G401 (cell line): ENCODE measurements around the gene FDPS. TPM values are rescaled to one million over a fixed set of nuclear protein-coding genes. Genes with fewer than 3 reads are reported as not detected.
"Not testable (repeated sequence)": the region's sequence is repeated elsewhere in the genome, so short reads cannot be mapped to it uniquely, and the experiment has no call there.

Experiments
- DNase-seq: peaks from one replicate; pipeline ENCODE4 v3.0.0-alpha.2; 2015; ENCODE audit warnings: low spot score
- in situ Hi-C: cut with HindIII; loops from 2 replicates; pipeline ENCODE4 v1.10.0; 2016; ENCODE audit warnings: low sequenced_read_pairs, mixed read lengths
- total RNA-seq: library from RNA; depleted of rRNA; stranded (reverse); fragments of >200 nt; shearing (Covaris generic); gene quantifications from 2 replicates; pipeline ENCODE4 v1.2.3, GENCODE V29; 2014; rRNA removed

FDPS gene
- total RNA-seq, 1 experiment from 2014 or later, result 361 TPM

DNA sequence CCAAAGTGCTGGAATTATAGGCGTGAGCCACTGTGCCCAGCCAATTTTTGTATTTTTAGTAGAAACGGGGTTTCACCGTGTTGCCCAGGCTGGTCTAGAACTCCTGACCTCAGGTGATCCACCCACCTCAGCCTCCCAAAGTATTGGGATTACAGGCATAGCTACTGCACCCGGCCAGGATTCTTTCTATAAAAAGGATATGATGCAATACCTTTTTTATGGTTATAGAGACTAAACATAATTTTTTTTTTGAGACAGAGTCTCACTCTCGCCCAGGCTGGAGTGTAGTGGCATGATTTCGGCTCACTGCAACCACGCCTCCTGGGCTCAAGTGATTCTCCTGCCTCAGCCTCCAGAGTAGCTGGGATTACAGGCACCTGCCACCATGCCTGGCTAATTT, 20.2 kb downstream of the FDPS start:
- in situ Hi-C loops, DNase-seq: not testable (repeated sequence)

DNA sequence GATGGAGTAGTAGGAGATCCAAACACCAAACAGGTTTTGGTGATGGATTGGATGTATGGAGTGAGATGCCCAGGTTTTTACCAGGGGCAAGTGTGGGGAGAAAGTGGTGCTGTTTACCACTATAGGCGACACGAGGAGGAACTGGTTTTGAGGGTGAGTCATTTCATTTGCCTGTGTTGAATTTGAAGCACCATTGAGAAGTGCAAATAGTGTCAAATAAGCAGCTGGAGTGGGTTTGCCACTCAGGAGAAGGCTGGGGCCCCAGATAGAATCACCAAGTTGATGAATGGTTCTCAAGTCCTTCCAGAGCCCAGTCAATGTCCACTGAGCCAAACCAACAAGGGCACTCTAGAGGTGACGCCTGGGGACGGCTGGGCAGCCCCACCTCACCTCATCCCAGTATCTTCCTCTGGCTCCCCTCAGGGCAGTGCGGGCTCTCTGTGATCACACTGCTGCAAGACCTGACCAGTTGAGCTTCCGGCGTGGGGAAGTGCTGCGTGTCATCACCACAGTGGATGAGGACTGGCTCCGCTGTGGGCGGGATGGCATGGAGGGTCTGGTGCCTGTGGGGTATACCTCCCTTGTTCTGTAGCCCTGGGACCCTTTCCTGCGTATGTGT, 21.4 kb downstream of the FDPS start:
- DNase-seq, result no peak
- in situ Hi-C loops, result no loop called here

DNA sequence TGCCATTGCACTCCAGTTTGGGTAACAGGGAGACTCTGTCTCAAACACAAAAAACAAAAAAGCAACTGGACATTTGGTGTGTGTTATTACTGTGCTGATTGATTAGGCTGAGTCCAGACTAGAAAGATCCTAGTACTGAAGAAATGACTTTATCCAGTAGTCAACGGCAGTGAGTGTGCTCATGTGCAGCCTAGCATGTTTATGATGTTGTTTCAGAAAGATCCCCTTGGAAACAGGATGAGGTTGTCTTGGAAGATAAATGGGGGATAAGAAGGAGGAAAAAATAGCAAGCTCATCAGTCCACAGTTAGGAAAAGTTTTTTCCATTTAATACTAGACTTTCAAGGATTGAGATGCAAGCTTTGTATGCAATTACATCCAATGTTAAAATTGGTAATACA, 26.3 kb downstream of the FDPS start:
- in situ Hi-C loops, result no loop called here
- DNase-seq, result no peak

DNA sequence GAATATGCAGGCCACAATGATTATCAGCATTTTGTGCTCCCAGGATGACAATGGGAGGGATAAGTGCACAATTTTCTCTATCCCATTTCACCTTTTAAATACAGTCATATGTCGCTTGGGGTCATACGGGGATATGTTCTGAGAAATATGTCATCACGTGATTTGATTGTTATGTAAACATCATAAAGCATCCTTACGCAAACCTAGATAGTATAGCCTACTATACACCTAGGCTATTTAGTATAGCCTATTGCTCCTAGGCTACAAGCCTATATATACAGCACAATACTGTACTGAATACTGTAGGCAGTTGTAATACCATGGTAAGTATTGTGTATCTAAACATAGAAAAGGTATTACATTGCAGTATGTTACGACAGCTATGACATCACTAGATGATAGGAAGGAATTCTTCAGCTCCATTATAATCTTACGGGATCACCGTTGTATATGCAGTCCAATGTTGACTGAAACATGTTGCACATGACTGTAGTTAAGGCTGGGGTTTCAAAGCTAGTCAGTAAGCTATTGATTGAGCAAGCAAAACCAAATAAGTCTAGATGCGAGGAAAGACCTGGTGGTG, 30.9 kb downstream of the FDPS start:
- in situ Hi-C loops, result no loop called here
- no peak for DNase-seq

DNA sequence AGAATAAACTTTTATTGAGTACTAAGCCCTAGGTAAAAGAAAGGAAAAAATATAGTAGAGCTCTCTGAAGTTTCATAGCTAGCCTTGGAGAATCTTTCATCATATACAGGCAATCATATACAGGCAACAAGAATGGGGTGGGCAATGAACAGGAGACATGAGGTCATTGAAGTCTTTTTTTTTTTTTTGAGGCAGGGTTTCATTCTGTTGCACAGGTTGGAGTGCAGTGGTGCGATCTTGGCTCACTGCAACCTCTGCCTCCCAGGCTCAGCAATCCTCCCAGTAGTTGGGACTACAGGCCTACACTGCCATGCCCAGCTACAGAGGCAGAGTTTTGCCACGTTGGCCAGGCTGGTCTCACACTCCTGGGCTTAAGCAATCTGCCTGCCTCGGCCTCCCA, 34.2 kb downstream of the FDPS start:
- in situ Hi-C loops, result no loop called here
- DNase-seq, result no peak

DNA sequence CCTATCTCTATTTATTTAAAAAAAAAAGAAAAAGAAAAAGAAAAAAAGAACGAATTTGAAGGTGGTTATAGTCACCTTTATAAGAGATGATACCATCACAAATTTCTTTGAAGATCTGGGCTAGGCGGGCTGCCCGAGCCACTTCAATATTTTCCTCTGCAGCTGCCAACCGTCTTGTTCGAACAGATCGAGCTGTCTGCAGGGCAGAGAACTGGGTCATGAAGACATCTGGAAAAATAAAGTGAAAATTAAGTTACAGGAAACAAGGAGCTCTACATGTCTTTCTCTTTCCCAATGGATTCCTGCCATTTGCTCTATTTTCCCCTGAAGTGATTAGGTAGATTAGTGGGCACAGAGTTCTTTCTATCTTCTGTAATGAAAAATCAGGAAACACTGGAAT, 44.0 kb downstream of the FDPS start:
- no peak for DNase-seq
- in situ Hi-C loops, result no loop called here

DNA sequence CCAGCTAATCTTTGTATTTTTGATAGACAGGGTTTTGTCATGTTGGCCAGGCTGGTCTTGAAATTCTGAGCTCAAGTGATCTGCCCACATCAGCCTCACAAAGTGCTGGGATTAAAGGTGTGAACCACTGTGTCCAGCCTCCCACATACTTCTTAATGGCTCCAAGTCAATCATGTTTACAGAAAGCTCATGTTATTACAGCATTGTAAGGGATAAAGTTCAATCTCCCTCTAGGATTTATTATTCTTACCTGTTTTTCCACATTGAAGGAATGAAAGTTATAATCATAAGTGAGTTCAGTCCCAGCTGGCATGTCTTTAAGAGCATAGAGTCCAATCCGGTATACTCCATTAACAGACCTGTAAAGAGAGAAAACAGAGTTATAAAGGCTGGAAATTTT, 51.4 kb downstream of the FDPS start:
- DNase-seq, result no peak
- in situ Hi-C loops, result no loop called here

Other genes starting within 250 kb of the FDPS start
- gene EFNA4, start 245.1 kb upstream of the FDPS start, total RNA-seq, result 14.0 and 26.2 TPM in 2 replicates
- gene EFNA3, start 230.0 kb upstream of the FDPS start, total RNA-seq, result 3.3 and 5.1 TPM in 2 replicates
- gene EFNA1, start 181.0 kb upstream of the FDPS start, total RNA-seq, result 2.8 and 5.3 TPM in 2 replicates
- 15.9 and 19.8 TPM in 2 replicates for gene SLC50A1, start 173.0 kb upstream of the FDPS start, total RNA-seq
- 83.3 and 104 TPM in 2 replicates for gene DPM3, start 168.3 kb upstream of the FDPS start, total RNA-seq
- 177 and 223 TPM in 2 replicates for gene KRTCAP2, start 135.6 kb upstream of the FDPS start, total RNA-seq
- gene TRIM46, start 135.0 kb upstream of the FDPS start, total RNA-seq, result 0.14 and 0.37 TPM in 2 replicates
- gene THBS3, start 101.0 kb upstream of the FDPS start, total RNA-seq, result 75.4 and 79.8 TPM in 2 replicates
- 125 and 126 TPM in 2 replicates for gene MTX1, start 100.2 kb upstream of the FDPS start, total RNA-seq
- 5.4 and 7.3 TPM in 2 replicates for gene ENTREP3, start 53.4 kb upstream of the FDPS start, total RNA-seq
- gene SCAMP3, start 46.5 kb upstream of the FDPS start, total RNA-seq, result 24.3 and 49.0 TPM in 2 replicates
- 32.1 and 47.4 TPM in 2 replicates for gene CLK2, start 35.4 kb upstream of the FDPS start, total RNA-seq
- 1.1 and 3.3 TPM in 2 replicates for gene HCN3, start 31.4 kb upstream of the FDPS start, total RNA-seq
- gene PKLR, start 7.4 kb upstream of the FDPS start, total RNA-seq, result not detected in 2 replicates
- 23.9 and 35.0 TPM in 2 replicates for gene RUSC1, start 12.0 kb downstream of the FDPS start, total RNA-seq